ENCODE data around the gene MPV17L2. TPM values are rescaled to one million over a fixed set of nuclear protein-coding genes. Genes with fewer than 3 reads are reported as not detected.
A peak's percentile ranks its signal among the peaks of the same experiment; 100 is the strongest.

Gene MPV17L2
- total and polyA plus RNA-seq, 2 experiments from 2014 or later = 38.7 to 81.3 TPM

DNA sequence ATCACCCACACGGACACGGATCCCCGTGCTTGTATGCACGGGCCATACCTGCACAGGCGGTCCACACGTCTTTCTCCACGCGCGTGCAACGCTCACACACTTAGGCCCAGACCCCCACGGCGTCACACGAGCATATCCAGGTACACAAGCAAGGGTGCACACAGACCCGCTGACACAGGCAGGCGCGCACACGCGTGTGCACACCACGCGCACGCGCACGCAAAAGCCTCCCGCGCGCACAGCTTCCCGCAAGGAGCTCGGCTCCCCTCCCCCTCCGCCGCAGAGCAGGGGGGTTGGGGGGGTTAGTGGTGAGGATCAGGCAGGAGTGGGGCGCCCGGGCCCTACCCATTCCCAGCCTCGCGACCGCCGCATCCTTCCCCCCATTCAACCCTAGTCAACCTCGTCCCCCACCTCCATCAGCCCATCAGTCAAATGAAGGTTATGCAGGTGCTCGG is 10.4 kb downstream of the MPV17L2 start (continued):
- TF ChIP-seq, protein P1, sequence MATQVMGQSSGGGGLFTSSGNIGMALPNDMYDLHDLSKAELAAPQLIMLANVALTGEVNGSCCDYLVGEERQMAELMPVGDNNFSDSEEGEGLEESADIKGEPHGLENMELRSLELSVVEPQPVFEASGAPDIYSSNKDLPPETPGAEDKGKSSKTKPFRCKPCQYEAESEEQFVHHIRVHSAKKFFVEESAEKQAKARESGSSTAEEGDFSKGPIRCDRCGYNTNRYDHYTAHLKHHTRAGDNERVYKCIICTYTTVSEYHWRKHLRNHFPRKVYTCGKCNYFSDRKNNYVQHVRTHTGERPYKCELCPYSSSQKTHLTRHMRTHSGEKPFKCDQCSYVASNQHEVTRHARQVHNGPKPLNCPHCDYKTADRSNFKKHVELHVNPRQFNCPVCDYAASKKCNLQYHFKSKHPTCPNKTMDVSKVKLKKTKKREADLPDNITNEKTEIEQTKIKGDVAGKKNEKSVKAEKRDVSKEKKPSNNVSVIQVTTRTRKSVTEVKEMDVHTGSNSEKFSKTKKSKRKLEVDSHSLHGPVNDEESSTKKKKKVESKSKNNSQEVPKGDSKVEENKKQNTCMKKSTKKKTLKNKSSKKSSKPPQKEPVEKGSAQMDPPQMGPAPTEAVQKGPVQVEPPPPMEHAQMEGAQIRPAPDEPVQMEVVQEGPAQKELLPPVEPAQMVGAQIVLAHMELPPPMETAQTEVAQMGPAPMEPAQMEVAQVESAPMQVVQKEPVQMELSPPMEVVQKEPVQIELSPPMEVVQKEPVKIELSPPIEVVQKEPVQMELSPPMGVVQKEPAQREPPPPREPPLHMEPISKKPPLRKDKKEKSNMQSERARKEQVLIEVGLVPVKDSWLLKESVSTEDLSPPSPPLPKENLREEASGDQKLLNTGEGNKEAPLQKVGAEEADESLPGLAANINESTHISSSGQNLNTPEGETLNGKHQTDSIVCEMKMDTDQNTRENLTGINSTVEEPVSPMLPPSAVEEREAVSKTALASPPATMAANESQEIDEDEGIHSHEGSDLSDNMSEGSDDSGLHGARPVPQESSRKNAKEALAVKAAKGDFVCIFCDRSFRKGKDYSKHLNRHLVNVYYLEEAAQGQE (IDR thresholded peaks at IDR 0.05; ENCODE audit: unreplicated experiment) = no peak
- no peak for TF ChIP-seq ZNF331 (CRISPR knock-in tag; IDR thresholded peaks at IDR 0.05; ENCODE audit: low read depth)
- no peak for TF ChIP-seq EZH2phosphoT487 (IDR thresholded peaks at IDR 0.05; ENCODE audit: unreplicated experiment)
- TF ChIP-seq, protein P2, sequence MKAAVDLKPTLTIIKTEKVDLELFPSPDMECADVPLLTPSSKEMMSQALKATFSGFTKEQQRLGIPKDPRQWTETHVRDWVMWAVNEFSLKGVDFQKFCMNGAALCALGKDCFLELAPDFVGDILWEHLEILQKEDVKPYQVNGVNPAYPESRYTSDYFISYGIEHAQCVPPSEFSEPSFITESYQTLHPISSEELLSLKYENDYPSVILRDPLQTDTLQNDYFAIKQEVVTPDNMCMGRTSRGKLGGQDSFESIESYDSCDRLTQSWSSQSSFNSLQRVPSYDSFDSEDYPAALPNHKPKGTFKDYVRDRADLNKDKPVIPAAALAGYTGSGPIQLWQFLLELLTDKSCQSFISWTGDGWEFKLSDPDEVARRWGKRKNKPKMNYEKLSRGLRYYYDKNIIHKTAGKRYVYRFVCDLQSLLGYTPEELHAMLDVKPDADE (IDR thresholded peaks at IDR 0.05) = no peak
- no peak for TF ChIP-seq EZH2 (IDR thresholded peaks at IDR 0.05; ENCODE audit: low read depth, unreplicated experiment)
- no peak for TF ChIP-seq STAT1 (IDR thresholded peaks at IDR 0.05; ENCODE audit: unreplicated experiment)
- no peak for TF ChIP-seq ZNF114 (CRISPR knock-in tag; IDR thresholded peaks at IDR 0.05)

DNA sequence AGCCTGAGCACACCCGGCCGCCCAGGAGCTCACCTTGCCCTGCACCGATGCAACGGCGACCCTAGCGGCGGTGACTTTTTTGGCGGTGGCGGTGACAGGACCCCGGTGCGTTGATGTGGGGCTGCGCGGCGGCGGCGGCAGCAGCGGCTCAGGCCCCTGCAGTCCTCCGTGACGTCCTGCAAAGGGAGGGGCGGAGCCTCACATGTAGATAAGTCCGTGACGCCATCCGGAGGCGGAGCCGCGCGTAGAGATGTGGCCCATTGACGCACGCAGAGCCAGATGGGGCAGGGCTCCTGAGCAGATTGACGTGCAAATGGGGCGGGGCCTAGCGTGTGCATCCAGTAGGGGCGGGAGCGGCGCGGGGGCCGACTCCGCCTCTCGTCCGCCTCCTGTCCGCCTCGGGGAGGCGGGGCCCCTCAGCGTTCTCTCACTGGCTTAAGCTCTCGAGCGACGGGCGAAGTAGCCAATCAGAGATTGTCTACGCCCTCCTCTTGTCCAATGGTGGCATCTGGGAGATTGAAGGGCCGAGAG is 10.9 kb downstream of the MPV17L2 start, which contains the start of gene RAB3A:
Gene RAB3A (minus strand): TSS at position 180 of the 531 bp plus-strand sequence. CDS start 1,302 bp downstream, outside the sequence.
- Mint-ChIP-seq H3K4me3 (peak within 1 kb of the TSS; percentile 97), H3K9me3 (no peaks in the 10 kb centered on the region), H3K4me1 (peaks cover 23% of the 10 kb centered on the region), H3K27me3 (ENCODE audit: insufficient read depth, low read depth, poor library complexity) (peaks cover 20% of the 10 kb centered on the region), H3K27ac (peak within 1 kb of the TSS; percentile 96), H3K36me3 (ENCODE audit: low read depth) (peaks cover 23% of the 10 kb centered on the region)
- no peaks in the 10 kb centered on the region for H3K27me3 ChIP-seq (ENCODE audit: insufficient read depth)
- ATAC-seq (peak; percentile 83), DNase-seq (ENCODE audit: low spot score) (peak; percentile 100)
- H3K4me3 ChIP-seq = peak within 1 kb of the TSS; percentile 90
- no peaks in the 10 kb centered on the region for H3K9me2 ChIP-seq (ENCODE audit: insufficient read depth)
- peak within 1 kb of the TSS; percentile 99 for H3K27ac ChIP-seq (ENCODE audit: low read depth)
- peak within 1 kb of the TSS; percentile 99 for H3K4me2 ChIP-seq
- H2AFZ ChIP-seq = peak within 1 kb of the TSS; percentile 76
- H4K20me1 ChIP-seq (replicated peaks; ENCODE audit: insufficient read depth) = peaks cover 3% of the 10 kb centered on the region
- 0 out of 2 replicates have a peak, but pooled peaks cover 6% of the 10 kb centered on the region for H3K79me2 ChIP-seq (replicated peaks; ENCODE audit: insufficient read depth)
- H3K36me3 ChIP-seq (ENCODE audit: insufficient read depth) = peaks cover 10% of the 10 kb centered on the region; the same call in 1 of the 2 replicates
- peaks cover 11% of the 10 kb centered on the region for H3K4me1 ChIP-seq (ENCODE audit: insufficient read depth)
- peaks cover 35% of the 10 kb centered on the region for H3F3A ChIP-seq (replicated peaks; ENCODE audit: low read depth)
- TF ChIP-seq, protein P3, sequence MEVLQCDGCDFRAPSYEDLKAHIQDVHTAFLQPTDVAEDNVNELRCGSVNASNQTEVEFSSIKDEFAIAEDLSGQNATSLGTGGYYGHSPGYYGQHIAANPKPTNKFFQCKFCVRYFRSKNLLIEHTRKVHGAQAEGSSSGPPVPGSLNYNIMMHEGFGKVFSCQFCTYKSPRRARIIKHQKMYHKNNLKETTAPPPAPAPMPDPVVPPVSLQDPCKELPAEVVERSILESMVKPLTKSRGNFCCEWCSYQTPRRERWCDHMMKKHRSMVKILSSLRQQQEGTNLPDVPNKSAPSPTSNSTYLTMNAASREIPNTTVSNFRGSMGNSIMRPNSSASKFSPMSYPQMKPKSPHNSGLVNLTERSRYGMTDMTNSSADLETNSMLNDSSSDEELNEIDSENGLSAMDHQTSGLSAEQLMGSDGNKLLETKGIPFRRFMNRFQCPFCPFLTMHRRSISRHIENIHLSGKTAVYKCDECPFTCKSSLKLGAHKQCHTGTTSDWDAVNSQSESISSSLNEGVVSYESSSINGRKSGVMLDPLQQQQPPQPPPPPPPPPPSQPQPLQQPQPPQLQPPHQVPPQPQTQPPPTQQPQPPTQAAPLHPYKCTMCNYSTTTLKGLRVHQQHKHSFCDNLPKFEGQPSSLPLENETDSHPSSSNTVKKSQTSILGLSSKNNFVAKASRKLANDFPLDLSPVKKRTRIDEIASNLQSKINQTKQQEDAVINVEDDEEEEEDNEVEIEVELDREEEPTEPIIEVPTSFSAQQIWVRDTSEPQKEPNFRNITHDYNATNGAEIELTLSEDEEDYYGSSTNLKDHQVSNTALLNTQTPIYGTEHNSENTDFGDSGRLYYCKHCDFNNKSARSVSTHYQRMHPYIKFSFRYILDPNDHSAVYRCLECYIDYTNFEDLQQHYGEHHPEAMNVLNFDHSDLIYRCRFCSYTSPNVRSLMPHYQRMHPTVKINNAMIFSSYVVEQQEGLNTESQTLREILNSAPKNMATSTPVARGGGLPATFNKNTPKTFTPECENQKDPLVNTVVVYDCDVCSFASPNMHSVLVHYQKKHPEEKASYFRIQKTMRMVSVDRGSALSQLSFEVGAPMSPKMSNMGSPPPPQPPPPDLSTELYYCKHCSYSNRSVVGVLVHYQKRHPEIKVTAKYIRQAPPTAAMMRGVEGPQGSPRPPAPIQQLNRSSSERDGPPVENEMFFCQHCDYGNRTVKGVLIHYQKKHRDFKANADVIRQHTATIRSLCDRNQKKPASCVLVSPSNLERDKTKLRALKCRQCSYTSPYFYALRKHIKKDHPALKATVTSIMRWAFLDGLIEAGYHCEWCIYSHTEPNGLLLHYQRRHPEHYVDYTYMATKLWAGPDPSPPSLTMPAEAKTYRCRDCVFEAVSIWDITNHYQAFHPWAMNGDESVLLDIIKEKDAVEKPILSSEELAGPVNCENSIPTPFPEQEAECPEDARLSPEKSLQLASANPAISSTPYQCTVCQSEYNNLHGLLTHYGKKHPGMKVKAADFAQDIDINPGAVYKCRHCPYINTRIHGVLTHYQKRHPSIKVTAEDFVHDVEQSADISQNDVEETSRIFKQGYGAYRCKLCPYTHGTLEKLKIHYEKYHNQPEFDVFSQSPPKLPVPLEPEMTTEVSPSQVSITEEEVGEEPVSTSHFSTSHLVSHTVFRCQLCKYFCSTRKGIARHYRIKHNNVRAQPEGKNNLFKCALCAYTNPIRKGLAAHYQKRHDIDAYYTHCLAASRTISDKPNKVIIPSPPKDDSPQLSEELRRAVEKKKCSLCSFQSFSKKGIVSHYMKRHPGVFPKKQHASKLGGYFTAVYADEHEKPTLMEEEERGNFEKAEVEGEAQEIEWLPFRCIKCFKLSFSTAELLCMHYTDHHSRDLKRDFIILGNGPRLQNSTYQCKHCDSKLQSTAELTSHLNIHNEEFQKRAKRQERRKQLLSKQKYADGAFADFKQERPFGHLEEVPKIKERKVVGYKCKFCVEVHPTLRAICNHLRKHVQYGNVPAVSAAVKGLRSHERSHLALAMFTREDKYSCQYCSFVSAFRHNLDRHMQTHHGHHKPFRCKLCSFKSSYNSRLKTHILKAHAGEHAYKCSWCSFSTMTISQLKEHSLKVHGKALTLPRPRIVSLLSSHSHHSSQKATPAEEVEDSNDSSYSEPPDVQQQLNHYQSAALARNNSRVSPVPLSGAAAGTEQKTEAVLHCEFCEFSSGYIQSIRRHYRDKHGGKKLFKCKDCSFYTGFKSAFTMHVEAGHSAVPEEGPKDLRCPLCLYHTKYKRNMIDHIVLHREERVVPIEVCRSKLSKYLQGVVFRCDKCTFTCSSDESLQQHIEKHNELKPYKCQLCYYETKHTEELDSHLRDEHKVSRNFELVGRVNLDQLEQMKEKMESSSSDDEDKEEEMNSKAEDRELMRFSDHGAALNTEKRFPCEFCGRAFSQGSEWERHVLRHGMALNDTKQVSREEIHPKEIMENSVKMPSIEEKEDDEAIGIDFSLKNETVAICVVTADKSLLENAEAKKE (CRISPR knock-in tag; IDR thresholded peaks at IDR 0.05) = no peak
- TF ChIP-seq POLR2AphosphoS5 (IDR thresholded peaks at IDR 0.05; ENCODE audit: low read depth) = peak; percentile 58
- no peak for TF ChIP-seq ZNF331 (CRISPR knock-in tag; IDR thresholded peaks at IDR 0.05; ENCODE audit: low read depth)
- peak; percentile 93 for TF ChIP-seq STAT1 (IDR thresholded peaks at IDR 0.05; ENCODE audit: unreplicated experiment)
- TF ChIP-seq, protein P4, sequence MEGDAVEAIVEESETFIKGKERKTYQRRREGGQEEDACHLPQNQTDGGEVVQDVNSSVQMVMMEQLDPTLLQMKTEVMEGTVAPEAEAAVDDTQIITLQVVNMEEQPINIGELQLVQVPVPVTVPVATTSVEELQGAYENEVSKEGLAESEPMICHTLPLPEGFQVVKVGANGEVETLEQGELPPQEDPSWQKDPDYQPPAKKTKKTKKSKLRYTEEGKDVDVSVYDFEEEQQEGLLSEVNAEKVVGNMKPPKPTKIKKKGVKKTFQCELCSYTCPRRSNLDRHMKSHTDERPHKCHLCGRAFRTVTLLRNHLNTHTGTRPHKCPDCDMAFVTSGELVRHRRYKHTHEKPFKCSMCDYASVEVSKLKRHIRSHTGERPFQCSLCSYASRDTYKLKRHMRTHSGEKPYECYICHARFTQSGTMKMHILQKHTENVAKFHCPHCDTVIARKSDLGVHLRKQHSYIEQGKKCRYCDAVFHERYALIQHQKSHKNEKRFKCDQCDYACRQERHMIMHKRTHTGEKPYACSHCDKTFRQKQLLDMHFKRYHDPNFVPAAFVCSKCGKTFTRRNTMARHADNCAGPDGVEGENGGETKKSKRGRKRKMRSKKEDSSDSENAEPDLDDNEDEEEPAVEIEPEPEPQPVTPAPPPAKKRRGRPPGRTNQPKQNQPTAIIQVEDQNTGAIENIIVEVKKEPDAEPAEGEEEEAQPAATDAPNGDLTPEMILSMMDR (conservative IDR thresholded peaks at IDR 0.05; ENCODE audit: low read depth in 2 of 2) = 0 out of 4 replicates have a peak, but pooled peaks of 1 of the 2 experiments have one; percentile 8
- TF ChIP-seq EZH2phosphoT487 (IDR thresholded peaks at IDR 0.05; ENCODE audit: unreplicated experiment) = no peak
- TF ChIP-seq ZNF114 (CRISPR knock-in tag; IDR thresholded peaks at IDR 0.05) = no peak
- no peak for TF ChIP-seq EZH2 (IDR thresholded peaks at IDR 0.05; ENCODE audit: low read depth, unreplicated experiment)

Data from GM23338 (cell line).